ENCODE measurements around the gene OR1D5. TPM values are rescaled to one million over a fixed set of nuclear protein-coding genes. Genes with fewer than 3 reads are reported as not detected.

Gene OR1D5
- total RNA-seq, 2 experiments from 2014 or later = not detected

DNA sequence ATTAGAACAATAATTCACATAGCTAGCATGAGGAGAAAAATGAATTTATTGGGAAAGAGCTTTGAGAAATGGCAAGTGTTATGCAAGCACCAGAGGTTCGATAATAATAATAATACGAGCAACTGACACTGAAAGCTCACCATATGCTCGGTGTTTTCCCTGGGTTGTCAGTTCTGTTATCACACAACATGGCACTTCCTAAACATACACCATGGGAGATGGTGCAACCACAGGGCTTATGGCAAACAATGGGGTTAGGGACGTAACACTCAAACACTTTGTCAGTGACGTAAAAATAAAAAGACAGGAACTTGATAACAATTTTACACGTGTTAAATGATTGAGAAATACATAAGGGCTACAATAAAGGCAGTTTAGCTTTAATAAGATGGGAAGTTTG lies 23.7 kb downstream of the OR1D5 start:
- H3K27ac ChIP-seq (ENCODE audit: low read depth, low read length, poor library complexity, severe bottlenecking) = no peak overlapping the region
- BruUV-seq (replicated peaks) = no TSS peak
- CTCF ChIA-PET (ENCODE audit: unreplicated experiment) = interaction anchor here (0.5 kb wide), 1 partner anchor 75 kb away, joined by 3 read pairs; no protein-coding TSS in a partner anchor

DNA sequence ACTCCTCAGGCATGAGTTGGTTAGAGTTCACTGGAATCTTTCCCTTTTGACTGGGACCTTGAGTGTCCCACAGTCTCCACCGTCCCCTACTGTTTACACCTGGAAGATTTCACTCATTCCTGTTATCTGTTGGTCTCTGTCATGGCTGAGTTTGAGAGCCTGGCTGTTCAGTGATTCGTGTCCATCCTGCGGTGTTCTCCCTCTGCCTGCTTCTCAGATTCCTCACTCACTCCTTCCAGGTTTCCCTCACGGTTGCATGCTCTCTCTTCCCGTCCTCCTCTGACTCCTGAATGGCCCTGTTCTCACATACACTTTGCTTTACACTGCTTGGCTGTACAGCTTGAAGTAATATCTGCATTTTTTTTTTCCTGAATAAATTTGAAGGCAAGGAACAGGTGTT lies 24.5 kb downstream of the OR1D5 start:
- no TSS peak for BruUV-seq (replicated peaks)
- no peak for TF ChIP-seq EZH2phosphoT487 (IDR thresholded peaks at IDR 0.05; ENCODE audit: borderline replicate concordance, low read depth, low read length)
- TF ChIP-seq, protein P1, sequence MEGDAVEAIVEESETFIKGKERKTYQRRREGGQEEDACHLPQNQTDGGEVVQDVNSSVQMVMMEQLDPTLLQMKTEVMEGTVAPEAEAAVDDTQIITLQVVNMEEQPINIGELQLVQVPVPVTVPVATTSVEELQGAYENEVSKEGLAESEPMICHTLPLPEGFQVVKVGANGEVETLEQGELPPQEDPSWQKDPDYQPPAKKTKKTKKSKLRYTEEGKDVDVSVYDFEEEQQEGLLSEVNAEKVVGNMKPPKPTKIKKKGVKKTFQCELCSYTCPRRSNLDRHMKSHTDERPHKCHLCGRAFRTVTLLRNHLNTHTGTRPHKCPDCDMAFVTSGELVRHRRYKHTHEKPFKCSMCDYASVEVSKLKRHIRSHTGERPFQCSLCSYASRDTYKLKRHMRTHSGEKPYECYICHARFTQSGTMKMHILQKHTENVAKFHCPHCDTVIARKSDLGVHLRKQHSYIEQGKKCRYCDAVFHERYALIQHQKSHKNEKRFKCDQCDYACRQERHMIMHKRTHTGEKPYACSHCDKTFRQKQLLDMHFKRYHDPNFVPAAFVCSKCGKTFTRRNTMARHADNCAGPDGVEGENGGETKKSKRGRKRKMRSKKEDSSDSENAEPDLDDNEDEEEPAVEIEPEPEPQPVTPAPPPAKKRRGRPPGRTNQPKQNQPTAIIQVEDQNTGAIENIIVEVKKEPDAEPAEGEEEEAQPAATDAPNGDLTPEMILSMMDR (conservative IDR thresholded peaks at IDR 0.05; ENCODE audit: low read length) = no peak
- ChIA-PET POLR2A (no interaction called here), CTCF (ENCODE audit: unreplicated experiment) (no interaction called here)
- no peak for DNase-seq (ENCODE audit: low spot score)
- H3K9me2 ChIP-seq (ENCODE audit: insufficient read depth, low read length) = no peaks in the 10 kb centered on the region
- H3K36me3 ChIP-seq (ENCODE audit: insufficient read depth, low read length) = no peaks in the 10 kb centered on the region
- peaks cover 12% of the 10 kb centered on the region for H3K9me3 ChIP-seq (ENCODE audit: low read length)
- H2AFZ ChIP-seq (ENCODE audit: low read length) = no peak overlapping the region
- H4K20me1 ChIP-seq (ENCODE audit: insufficient read depth, low read length) = no peaks in the 10 kb centered on the region
- H3K79me2 ChIP-seq (ENCODE audit: insufficient read depth, low read depth, low read length) = no peaks in the 10 kb centered on the region
- H3K27ac ChIP-seq (ENCODE audit: low read depth, low read length, poor library complexity, severe bottlenecking) = no peak overlapping the region
- H3K4me2 ChIP-seq (ENCODE audit: low read length) = no peak overlapping the region
- H3K4me3 ChIP-seq (ENCODE audit: low read depth, low read length, poor library complexity, severe bottlenecking) = no peak overlapping the region
- H3K4me1 ChIP-seq (ENCODE audit: insufficient read depth, low read length, poor library complexity, severe bottlenecking) = peaks cover 5% of the 10 kb centered on the region
- intact Hi-C loops (cut with micrococcal nuclease; ENCODE audit: unreplicated experiment) = no loop called here

More for the DNA sequence above, 23.7 kb downstream of the OR1D5 start:
- Histone ChIP-seq H3K4me2 (ENCODE audit: low read length) (no peak overlapping the region), H3K79me2 (ENCODE audit: insufficient read depth, low read depth, low read length) (no peaks in the 10 kb centered on the region), H3K9me2 (ENCODE audit: insufficient read depth, low read length) (no peaks in the 10 kb centered on the region), H3K9me3 (ENCODE audit: low read length) (peaks cover 20% of the 10 kb centered on the region), H3K4me1 (ENCODE audit: insufficient read depth, low read length, poor library complexity, severe bottlenecking) (peaks cover 5% of the 10 kb centered on the region), H4K20me1 (ENCODE audit: insufficient read depth, low read length) (no peaks in the 10 kb centered on the region), H3K4me3 (ENCODE audit: low read depth, low read length, poor library complexity, severe bottlenecking) (no peak overlapping the region), H3K36me3 (ENCODE audit: insufficient read depth, low read length) (no peaks in the 10 kb centered on the region), H2AFZ (ENCODE audit: low read length) (no peak overlapping the region)
- no peak for TF ChIP-seq EZH2phosphoT487 (IDR thresholded peaks at IDR 0.05; ENCODE audit: borderline replicate concordance, low read depth, low read length)
- TF ChIP-seq, protein P1 (conservative IDR thresholded peaks at IDR 0.05; ENCODE audit: low read length) = no peak
- intact Hi-C loops (cut with micrococcal nuclease; ENCODE audit: unreplicated experiment) = no loop called here
- DNase-seq (ENCODE audit: low spot score) = no peak
- POLR2A ChIA-PET = interaction anchor here (0.7 to 1.2 kb wide), 4 partner anchors 36 to 605 kb away, joined by 3 to 5 read pairs (median 4); no protein-coding TSS in a partner anchor

- Histone ChIP-seq H3K79me2 (ENCODE audit: insufficient read depth, low read depth, low read length) (no peaks in the 10 kb centered on the region), H3K9me2 (ENCODE audit: insufficient read depth, low read length) (no peaks in the 10 kb centered on the region), H3K36me3 (ENCODE audit: insufficient read depth, low read length) (no peaks in the 10 kb centered on the region), H2AFZ (ENCODE audit: low read length) (no peak overlapping the region), H3K27ac (ENCODE audit: low read depth, low read length, poor library complexity, severe bottlenecking) (no peak overlapping the region), H3K4me3 (ENCODE audit: low read depth, low read length, poor library complexity, severe bottlenecking) (no peak overlapping the region), H4K20me1 (ENCODE audit: insufficient read depth, low read length) (no peaks in the 10 kb centered on the region), H3K4me2 (ENCODE audit: low read length) (no peak overlapping the region), H3K9me3 (ENCODE audit: low read length) (no peaks in the 10 kb centered on the region), H3K4me1 (ENCODE audit: insufficient read depth, low read length, poor library complexity, severe bottlenecking) (peaks cover 5% of the 10 kb centered on the region)
- ChIA-PET CTCF (ENCODE audit: unreplicated experiment) (no interaction called here), POLR2A (no interaction called here)
- TF ChIP-seq EZH2phosphoT487 (IDR thresholded peaks at IDR 0.05; ENCODE audit: borderline replicate concordance, low read depth, low read length) = no peak
- TF ChIP-seq, protein P1 (conservative IDR thresholded peaks at IDR 0.05; ENCODE audit: low read length) = no peak
- DNase-seq (ENCODE audit: low spot score) = no peak
- intact Hi-C loops (cut with micrococcal nuclease; ENCODE audit: unreplicated experiment) = no loop called here
- no TSS peak for BruUV-seq (replicated peaks)
Observed at GRCh38 chr17:3037259-3037658, 26.1 kb downstream of the OR1D5 start.

Data from OCI-LY7 (cell line).